Fibroblast of skin of right biceps (primary cell): ENCODE measurements around the gene SPOUT1.
"Not testable (repeated sequence)": the region's sequence is repeated elsewhere in the genome, so short reads cannot be mapped to it uniquely, and the experiment has no call there.

Source experiments
- DNase-seq: peaks from one replicate; pipeline ENCODE4 v3.0.0-alpha.2; 2013

The SPOUT1 gene

GRCh38 chr9:128809831-128810230 is 19.8 kb downstream of the SPOUT1 start:
- no peak for DNase-seq

- DNase-seq = no peak
Observed at GRCh38 chr9:128809036-128809599, 20.5 kb downstream of the SPOUT1 start.

GRCh38 chr9:128808543-128808942 is 21.1 kb downstream of the SPOUT1 start:
- DNase-seq = no peak

GRCh38 chr9:128807827-128808226 is 21.8 kb downstream of the SPOUT1 start:
- no peak for DNase-seq

- DNase-seq = no peak
Observed at GRCh38 chr9:128805661-128806060, 23.9 kb downstream of the SPOUT1 start.

GRCh38 chr9:128802482-128802881 is 27.1 kb downstream of the SPOUT1 start:
- DNase-seq = no peak

GRCh38 chr9:128800061-128800460 is 29.5 kb downstream of the SPOUT1 start:
- no peak for DNase-seq

GRCh38 chr9:128798896-128799295 is 30.7 kb downstream of the SPOUT1 start:
- no peak for DNase-seq

GRCh38 chr9:128794961-128795360 is 34.6 kb downstream of the SPOUT1 start:
- not testable (repeated sequence) for DNase-seq

- DNase-seq = no peak
Observed at GRCh38 chr9:128792978-128793686, 36.5 kb downstream of the SPOUT1 start.

GRCh38 chr9:128792134-128792533 is 37.5 kb downstream of the SPOUT1 start:
- no peak for DNase-seq

GRCh38 chr9:128790536-128790935 is 39.1 kb downstream of the SPOUT1 start:
- no peak for DNase-seq

- no peak for DNase-seq
Observed at GRCh38 chr9:128788445-128788844, 41.1 kb downstream of the SPOUT1 start.

GRCh38 chr9:128787659-128788058 is 41.9 kb downstream of the SPOUT1 start:
- DNase-seq = peak; percentile 4

- DNase-seq = peak; percentile 86
Observed at GRCh38 chr9:128786681-128787601, 42.7 kb downstream of the SPOUT1 start, which contains the start of gene TBC1D13. TBC1D13 (plus strand) TSS chr9:128787253; CDS start chr9:128787354, 101 bp downstream.

- DNase-seq = no peak
Observed at GRCh38 chr9:128785427-128785826, 44.2 kb downstream of the SPOUT1 start.

GRCh38 chr9:128782669-128783068 is 46.9 kb downstream of the SPOUT1 start:
- DNase-seq = no peak

GRCh38 chr9:128781187-128782070 is 48.2 kb downstream of the SPOUT1 start:
- DNase-seq = no peak

- not testable (repeated sequence) for DNase-seq
Observed at GRCh38 chr9:128780093-128780492, 49.5 kb downstream of the SPOUT1 start.

- DNase-seq = no peak
Observed at GRCh38 chr9:128774804-128775203, 54.8 kb downstream of the SPOUT1 start.

GRCh38 chr9:128773049-128773448 is 56.5 kb downstream of the SPOUT1 start:
- no peak for DNase-seq

GRCh38 chr9:128771745-128772519 is 57.7 kb downstream of the SPOUT1 start, which contains the start of gene ZER1:
ZER1 (minus strand) TSS chr9:128771927; CDS start chr9:128755565, 16,362 bp downstream.
- DNase-seq = peak; percentile 90
